ENCODE data around the gene SORBS1.

The SORBS1 gene

GRCh38 chr10:95539560-95540284 lies 21.4 kb downstream of the SORBS1 start:
- DNase-seq (ENCODE audit: low spot score): no peak

GRCh38 chr10:95538412-95538811 lies 22.8 kb downstream of the SORBS1 start:
- no peak for DNase-seq (ENCODE audit: low spot score)

- DNase-seq (ENCODE audit: low spot score): no peak
Measured at GRCh38 chr10:95537542-95537927, 23.6 kb downstream of the SORBS1 start.

GRCh38 chr10:95536894-95537541 lies 24.2 kb downstream of the SORBS1 start:
- no peak for DNase-seq (ENCODE audit: low spot score)

- no peak for DNase-seq (ENCODE audit: low spot score)
Measured at GRCh38 chr10:95536017-95536416, 25.2 kb downstream of the SORBS1 start.

- DNase-seq (ENCODE audit: low spot score): no peak
Measured at GRCh38 chr10:95535526-95535925, 25.6 kb downstream of the SORBS1 start.

GRCh38 chr10:95533590-95533989 lies 27.6 kb downstream of the SORBS1 start:
- no peak for DNase-seq (ENCODE audit: low spot score)

GRCh38 chr10:95532536-95532935 lies 28.6 kb downstream of the SORBS1 start:
- DNase-seq (ENCODE audit: low spot score): no peak

- DNase-seq (ENCODE audit: low spot score): no peak
Measured at GRCh38 chr10:95531994-95532399, 29.2 kb downstream of the SORBS1 start.

GRCh38 chr10:95531058-95531809 lies 29.9 kb downstream of the SORBS1 start:
- DNase-seq (ENCODE audit: low spot score): no peak

GRCh38 chr10:95530561-95530960 lies 30.6 kb downstream of the SORBS1 start:
- DNase-seq (ENCODE audit: low spot score): no peak

- no peak for DNase-seq (ENCODE audit: low spot score)
Measured at GRCh38 chr10:95530029-95530428, 31.1 kb downstream of the SORBS1 start.

- DNase-seq (ENCODE audit: low spot score): no peak
Measured at GRCh38 chr10:95526044-95526443, 35.1 kb downstream of the SORBS1 start.

GRCh38 chr10:95525033-95525418 lies 36.1 kb downstream of the SORBS1 start:
- DNase-seq (ENCODE audit: low spot score): no peak

- no peak for DNase-seq (ENCODE audit: low spot score)
Measured at GRCh38 chr10:95524358-95525032, 36.7 kb downstream of the SORBS1 start.

GRCh38 chr10:95522117-95522516 lies 39.1 kb downstream of the SORBS1 start:
- DNase-seq (ENCODE audit: low spot score): no peak

GRCh38 chr10:95520617-95521016 lies 40.6 kb downstream of the SORBS1 start:
- no peak for DNase-seq (ENCODE audit: low spot score)

GRCh38 chr10:95518455-95519452 lies 42.4 kb downstream of the SORBS1 start:
- no peak for DNase-seq (ENCODE audit: low spot score)

GRCh38 chr10:95517536-95518454 lies 43.4 kb downstream of the SORBS1 start:
- no peak for DNase-seq (ENCODE audit: low spot score)

GRCh38 chr10:95516774-95517373 lies 44.3 kb downstream of the SORBS1 start:
- DNase-seq (ENCODE audit: low spot score): no peak
